ENCODE measurements around the gene NHSL2.
"Not testable (repeated sequence)": the region's sequence is repeated elsewhere in the genome, so short reads cannot be mapped to it uniquely, and the experiment has no call there.

The NHSL2 gene

GRCh38 chrX:72045552-72046277 is 135.1 kb downstream of the NHSL2 start:
- peak; percentile 85 to 91 for DNase-seq

- peak; percentile 96 for DNase-seq
These were observed 135.8 kb downstream of the NHSL2 start for GRCh38 chrX:72046447-72046846.

GRCh38 chrX:72048510-72049455 is 138.1 kb downstream of the NHSL2 start:
- peak; percentile 20 to 55 for DNase-seq

- DNase-seq: no peak
These were observed 139.4 kb downstream of the NHSL2 start for GRCh38 chrX:72050011-72050410.

- DNase-seq: no peak
These were observed 140.9 kb downstream of the NHSL2 start for GRCh38 chrX:72051589-72051988.

- no peak for DNase-seq
These were observed 141.9 kb downstream of the NHSL2 start for GRCh38 chrX:72052415-72053090.

DNA sequence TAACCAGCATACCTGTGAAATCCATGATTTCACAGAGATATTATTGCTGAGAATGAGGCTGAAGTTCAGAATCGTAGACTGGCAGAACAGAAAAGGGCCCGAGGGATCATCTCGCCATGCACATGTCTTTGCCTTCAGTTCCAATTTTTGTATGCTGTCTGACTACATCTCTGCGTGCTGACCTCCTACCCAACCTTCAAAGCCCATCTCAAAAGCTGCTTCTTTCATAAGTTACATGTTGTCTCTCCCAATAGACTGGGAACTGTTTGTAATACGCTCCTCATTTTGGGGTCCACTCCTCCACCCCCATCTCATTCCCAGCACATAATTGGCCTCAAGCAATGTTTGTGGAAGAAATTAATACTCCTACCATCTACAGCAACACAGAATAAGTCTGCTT is 142.9 kb downstream of the NHSL2 start:
- no peak for DNase-seq

DNA sequence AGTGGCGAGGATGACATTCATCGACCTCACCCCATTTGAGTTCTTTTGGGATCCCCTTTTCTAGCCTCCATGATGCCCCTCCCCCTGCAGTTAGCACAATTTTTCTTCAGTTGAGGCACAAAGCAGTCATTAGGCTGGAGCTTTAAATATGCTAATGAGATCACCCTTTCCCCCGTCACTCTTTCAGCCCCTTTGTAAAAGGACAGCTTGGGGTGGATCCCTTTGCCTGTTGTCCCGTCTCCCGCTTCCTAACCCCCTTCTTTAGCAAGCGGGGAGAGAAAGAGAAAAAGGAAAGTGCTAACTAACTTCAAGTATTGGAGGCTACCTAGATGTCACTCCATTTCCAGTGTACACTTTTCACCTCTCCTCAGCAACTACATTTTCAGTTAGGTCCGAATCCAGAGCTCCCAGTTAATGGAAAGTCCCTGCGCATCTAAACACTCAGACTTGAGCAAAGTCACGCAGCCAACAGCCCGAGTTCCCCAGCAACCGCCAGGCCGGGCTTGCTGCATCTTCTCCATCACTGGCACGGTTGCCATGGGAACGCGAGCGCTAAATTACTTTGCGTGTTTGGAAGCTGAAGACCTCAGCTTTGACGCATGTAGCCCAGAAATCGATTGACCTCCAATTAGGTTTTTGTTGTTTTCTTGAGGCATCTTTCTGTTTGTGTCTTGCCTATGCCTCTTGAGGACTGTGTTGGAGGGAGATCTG is 144.3 kb downstream of the NHSL2 start:
- DNase-seq: peak; percentile 1 to 45

DNA sequence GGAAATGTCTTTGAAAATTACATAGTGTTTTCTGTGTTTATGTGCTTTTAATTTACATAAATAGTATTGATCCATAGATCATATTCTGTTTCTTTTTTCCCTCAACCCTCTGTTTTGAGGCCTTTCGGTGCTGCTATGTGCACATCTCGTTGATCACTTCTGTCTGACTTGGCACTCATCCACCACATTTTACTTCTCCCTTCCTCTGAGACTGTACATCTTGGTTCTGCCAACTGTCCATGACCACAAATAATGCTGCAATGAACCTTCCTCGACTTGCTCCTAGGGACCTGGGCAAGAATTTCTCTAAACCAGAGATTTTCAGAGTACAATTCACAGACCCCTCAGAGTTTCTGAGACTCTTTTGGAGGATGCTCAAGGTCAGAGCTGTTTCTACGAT is 146.7 kb downstream of the NHSL2 start:
- DNase-seq: no peak

DNA sequence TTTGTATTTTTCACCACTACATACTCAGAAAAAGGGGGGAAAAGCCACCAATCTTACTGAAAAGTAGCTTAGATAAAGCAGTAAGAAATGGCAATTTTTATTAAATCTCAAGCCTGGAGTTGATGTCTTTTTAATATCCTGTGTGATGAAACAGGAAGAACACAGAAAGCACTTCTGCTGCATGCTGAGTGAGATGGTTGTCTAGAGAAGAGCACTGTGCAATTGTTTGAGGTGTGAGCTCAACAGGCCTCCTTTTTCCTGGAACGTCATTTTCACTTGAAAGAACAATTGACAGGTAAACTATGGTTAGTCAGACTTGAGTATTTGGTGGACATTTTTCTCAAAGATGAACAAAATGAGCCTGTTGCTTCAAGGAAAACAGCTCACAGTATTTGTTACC is 147.2 kb downstream of the NHSL2 start:
- no peak for DNase-seq

DNA sequence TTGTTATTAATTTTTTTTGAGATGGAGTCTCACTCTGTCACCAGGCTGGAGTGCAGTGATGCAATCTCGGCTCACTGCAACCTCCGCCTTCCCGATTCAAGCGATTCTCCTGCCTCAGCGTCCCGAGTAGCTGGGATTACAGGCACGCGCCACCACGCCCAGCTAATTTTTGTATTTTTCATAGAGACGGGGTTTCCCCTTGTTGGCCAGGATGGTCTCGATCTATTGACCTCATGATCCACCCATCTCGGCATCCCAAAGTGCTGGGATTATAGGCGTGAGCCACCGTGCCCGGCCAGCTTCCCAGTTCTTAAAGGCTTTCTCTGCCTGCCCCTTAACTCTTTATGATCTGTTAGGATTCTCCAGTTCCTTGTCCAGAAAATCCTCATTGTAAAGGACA is 147.7 kb downstream of the NHSL2 start:
- not testable (repeated sequence) for DNase-seq

DNA sequence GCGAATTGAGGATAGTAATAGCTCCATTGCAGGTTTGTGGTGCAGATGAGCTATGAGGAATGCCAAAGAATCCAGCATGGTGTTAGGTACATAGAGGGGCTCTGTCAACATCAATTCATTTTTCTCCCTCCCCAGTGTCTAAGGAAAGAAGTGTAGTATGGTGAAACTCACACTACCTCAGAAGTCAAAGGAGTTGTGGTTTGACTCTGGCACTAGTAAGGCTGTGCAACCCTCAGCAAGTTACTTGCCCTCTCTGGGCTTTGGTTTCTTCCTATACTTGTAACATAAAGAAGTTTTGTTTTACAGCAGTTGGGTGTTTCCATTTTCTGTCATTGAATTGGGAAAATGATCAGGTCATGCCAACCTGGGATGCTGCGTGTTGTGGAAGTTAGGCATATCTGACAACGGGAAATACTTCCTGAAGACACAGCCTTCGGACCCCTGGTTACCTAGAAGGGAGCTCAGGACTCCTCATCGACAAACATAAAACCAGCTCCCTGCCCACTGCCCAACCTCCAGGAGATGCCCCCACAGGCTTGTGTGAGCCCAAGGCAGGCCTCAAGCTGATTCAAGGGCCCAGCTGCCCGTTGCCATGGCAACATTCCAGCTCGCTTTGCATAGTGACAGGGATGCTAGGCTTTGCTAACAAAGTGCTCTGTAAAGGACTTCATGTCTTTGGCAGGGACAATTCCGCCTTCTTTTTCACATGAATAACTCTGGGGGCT is 149.7 kb downstream of the NHSL2 start:
- peak; percentile 56 to 89 for DNase-seq

- DNase-seq: no peak
These were observed 150.4 kb downstream of the NHSL2 start for GRCh38 chrX:72060921-72061490.

- DNase-seq: no peak
These were observed 152.3 kb downstream of the NHSL2 start for GRCh38 chrX:72062916-72063315.

- DNase-seq: no peak
These were observed 158.9 kb downstream of the NHSL2 start for GRCh38 chrX:72069350-72070160.

- no peak for DNase-seq
These were observed 160.6 kb downstream of the NHSL2 start for GRCh38 chrX:72071213-72071612.

DNA sequence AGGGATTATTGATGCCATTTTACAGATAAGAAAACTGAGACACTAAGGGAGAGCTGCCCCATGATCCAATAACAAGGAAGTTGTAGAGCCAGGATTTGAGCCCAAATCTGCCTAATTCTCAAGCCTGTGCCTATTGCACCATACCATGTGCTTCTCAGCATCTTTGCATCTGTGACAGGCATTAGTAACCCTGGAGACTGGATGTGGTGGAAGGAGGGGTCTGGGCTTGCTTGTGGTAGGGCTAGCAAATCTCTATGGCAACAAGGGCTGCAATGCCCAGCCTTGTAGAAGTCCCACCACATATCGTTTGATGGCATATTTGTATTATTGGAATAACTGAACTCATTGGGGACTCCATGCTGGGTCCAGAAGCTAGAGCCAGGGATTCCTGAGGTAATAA is 163.0 kb downstream of the NHSL2 start:
- DNase-seq: peak in 1 of 2 experiments; percentile 30

DNA sequence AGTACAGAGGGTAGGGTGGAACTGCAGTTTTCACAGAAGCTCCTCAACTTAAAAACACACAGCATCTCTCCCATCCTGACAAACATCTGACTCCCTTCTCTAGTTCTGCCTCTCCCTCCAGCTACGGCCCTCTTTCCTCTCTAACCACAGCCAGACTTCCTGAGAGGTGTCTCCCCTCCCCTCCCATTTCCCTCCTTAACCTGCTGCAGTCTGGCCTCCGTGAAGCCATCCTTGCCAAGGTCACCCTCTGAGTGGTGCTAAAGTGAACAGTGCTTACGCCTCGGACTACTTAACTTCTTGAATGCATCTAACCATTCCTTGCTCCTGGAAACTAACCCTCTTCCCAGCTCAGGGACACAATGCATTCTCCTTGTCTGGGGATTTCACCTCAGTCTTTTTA is 167.8 kb downstream of the NHSL2 start:
- no peak for DNase-seq

DNA sequence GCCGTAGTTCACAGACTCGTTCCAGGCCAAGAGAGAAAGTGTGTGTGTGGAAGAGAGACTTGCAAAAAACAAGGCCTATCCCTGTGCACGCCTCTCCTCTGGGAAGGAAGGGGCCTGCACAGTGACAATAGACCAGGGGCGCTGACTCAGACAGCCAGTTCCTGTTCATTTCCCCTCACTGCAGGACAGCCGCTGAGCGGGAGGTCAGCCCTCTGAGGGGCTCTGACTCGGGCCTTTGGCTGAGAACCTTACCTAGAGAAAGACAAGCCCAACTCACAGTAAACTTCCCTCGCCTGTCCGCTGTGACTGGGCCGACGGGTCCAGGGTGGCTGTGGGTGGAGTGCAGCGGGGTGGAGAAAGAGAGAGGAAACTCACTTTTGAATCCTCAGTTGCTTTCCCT is 169.0 kb downstream of the NHSL2 start:
- DNase-seq: no peak

DNA sequence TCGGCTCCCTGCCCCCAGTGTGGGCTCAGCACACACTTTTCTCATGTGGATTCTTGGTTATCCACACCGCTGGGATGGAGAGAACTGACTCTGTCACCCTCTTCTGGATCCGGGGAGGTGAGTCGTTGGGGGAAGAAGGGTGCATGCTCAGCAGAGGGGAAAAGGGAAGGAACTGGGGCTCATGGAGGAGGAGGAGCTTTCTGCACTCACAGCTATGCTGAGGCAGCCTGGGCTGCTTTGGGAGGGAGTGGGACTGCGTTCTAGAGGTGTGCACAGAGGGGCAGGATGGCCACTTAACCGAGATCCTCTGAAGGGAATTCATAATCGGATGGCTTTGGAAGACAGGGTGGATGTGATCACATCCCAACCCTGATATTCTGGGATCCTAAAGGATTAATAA is 169.5 kb downstream of the NHSL2 start:
- DNase-seq: no peak

- DNase-seq: no peak
These were observed 170.2 kb downstream of the NHSL2 start for GRCh38 chrX:72080800-72081199.

Data from NCI-H524 (cell line).